ENCODE measurements around the gene ATAT1.

Gene ATAT1

DNA sequence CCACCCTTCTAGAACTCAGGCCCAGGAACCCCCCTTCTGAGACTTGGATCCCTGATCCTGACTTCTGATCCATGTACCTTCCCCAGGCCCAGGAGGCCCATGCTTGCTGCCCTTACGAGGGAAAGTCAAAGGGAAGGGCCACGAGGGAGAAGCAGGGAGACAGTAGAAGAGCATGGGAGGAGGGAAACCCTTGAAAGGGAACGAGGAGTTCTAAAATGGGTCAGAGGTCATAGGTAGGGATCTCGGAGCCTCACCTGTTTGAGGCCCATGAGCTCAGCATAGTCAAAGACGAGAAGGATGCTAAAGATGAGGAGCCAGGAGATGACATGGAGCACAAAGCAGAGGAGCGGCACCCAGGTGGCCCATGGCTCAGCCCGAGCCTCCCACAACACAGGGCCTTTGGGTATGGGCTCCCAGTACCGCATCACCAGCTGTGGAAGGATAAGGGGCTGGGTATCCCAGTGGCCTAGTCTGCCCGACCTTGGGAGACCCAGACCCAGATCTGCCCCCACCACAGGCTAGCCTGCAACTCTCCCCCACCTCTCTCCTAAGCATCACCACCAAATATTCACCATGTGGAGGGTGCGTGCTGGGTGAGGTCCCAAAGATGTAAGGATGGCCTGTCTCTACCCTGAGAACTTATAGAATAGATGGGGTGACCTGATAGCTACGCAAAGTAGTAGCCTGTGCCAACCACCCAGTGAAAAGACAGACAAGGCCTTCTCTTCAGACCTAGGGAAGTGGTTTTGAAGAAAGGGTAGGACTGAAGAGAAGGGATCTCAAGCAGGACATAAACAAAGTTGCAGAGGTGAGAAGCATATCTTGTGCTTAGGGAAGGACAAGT, 62.6 kb downstream of the ATAT1 start:
- Mint-ChIP-seq H3K4me1 (ENCODE audit: low read depth) (peaks cover 40% of the 10 kb centered on the region), H3K36me3 (ENCODE audit: low read depth) (peaks cover 26% of the 10 kb centered on the region), H3K9me3 (no peaks in the 10 kb centered on the region), H3K4me3 (peak overlapping the region; percentile 96), H3K27ac (peak overlapping the region; percentile 93), H3K27me3 (ENCODE audit: low read depth) (no peaks in the 10 kb centered on the region)
- no peak for DNase-seq (ENCODE audit: low spot score)

GRCh38 chr6:30689985-30690384, 63.3 kb downstream of the ATAT1 start:
- Mint-ChIP-seq H3K27me3 (ENCODE audit: low read depth) (no peaks in the 10 kb centered on the region), H3K36me3 (ENCODE audit: low read depth) (peaks cover 21% of the 10 kb centered on the region), H3K4me3 (peak overlapping the region; percentile 96), H3K4me1 (ENCODE audit: low read depth) (peaks cover 40% of the 10 kb centered on the region), H3K9me3 (no peaks in the 10 kb centered on the region), H3K27ac (peak overlapping the region; percentile 80)
- DNase-seq (ENCODE audit: low spot score), result no peak

GRCh38 chr6:30690403-30691207, 63.9 kb downstream of the ATAT1 start, which contains the start of gene NRM:
NRM (minus strand) TSS chr6:30690984; CDS start chr6:30690974, 10 bp downstream.
- H3K4me3 Mint-ChIP-seq, result peak within 1 kb of the TSS; percentile 96
- DNase-seq (ENCODE audit: low spot score), result peak; percentile 74
- peaks cover 40% of the 10 kb centered on the region for H3K4me1 Mint-ChIP-seq (ENCODE audit: low read depth)
- no peaks in the 10 kb centered on the region for H3K9me3 Mint-ChIP-seq
- H3K27ac Mint-ChIP-seq, result peak within 1 kb of the TSS; percentile 80
- peaks cover 15% of the 10 kb centered on the region for H3K36me3 Mint-ChIP-seq (ENCODE audit: low read depth)
- H3K27me3 Mint-ChIP-seq (ENCODE audit: low read depth), result no peaks in the 10 kb centered on the region

DNA sequence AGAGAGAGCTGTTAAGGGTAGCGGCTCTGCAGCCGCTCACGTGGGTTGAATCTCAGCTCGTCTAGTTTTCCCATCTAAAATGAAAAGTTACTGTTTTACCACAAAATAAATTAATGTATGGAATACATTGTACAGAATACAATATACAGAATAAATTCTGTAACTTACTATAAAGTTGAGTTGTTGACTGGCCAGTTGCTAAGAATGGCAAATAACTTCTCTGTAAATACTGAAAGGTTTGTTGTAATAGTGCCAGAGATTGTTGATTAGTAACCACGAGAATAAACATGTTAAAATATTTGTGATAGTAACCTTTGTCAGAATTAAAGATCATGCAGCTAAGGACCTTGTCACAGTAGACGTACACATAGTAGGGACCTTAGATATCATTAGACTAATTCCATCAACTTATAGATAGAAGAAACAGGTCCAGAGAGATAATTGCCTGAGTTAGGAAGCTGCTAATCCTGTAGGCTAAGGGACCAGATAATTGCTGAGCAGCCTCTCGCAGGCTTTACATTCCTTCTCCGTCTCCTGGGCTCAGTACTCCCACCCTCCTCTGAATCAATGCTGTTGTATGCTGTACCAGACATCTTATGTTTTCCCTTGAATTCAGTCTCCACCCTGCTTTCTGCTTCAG, 64.7 kb downstream of the ATAT1 start:
- Mint-ChIP-seq H3K4me1 (ENCODE audit: low read depth) (peaks cover 37% of the 10 kb centered on the region), H3K36me3 (ENCODE audit: low read depth) (peaks cover 8% of the 10 kb centered on the region), H3K9me3 (no peaks in the 10 kb centered on the region), H3K4me3 (peak overlapping the region; percentile 83), H3K27me3 (ENCODE audit: low read depth) (no peaks in the 10 kb centered on the region), H3K27ac (peak overlapping the region; percentile 52)
- DNase-seq (ENCODE audit: low spot score), result no peak
